A549 (cell line): Measurements from ENCODE around the gene ARF1. TPM values are rescaled to one million over a fixed set of nuclear protein-coding genes. Genes with fewer than 3 reads are reported as not detected.
A peak's percentile ranks its signal among the peaks of the same experiment; 100 is the strongest.

Source experiments
- ATAC-seq, 2 experiments: fragments of 200-7000 bp in 1 of 2; fragments of >200 bp in 1 of 2; cut with Nextera tagmentation in 1 of 2; cut with Tn5 transposase in 1 of 2; 3 replicates each; pipeline versions ENCODE4 v1.8.0 to v1.9.1; 2018 to 2020; ENCODE audit warnings: mild to moderate bottlenecking in 1 of 2, moderate library complexity in 1 of 2
- CTCF ChIA-PET: fragments of 300-600 bp; sonication (Branson Sonifier 250); formaldehyde crosslinking; extraction: SDS; loops from one replicate; lab custom pipeline; 2021; ENCODE audit warnings: antibody characterized with exemption, inconsistent platforms; lab: Yijun Ruan, JAX
- POLR2A ChIA-PET: fragments of 350-600 bp; formaldehyde crosslinking; extraction: SDS; loops from one replicate; lab custom pipeline; 2021; ENCODE audit warnings: antibody characterized with exemption, inconsistent platforms; lab: Yijun Ruan, JAX
- DNase-seq, 2 experiments: peaks; one replicate each; pipeline versions ENCODE4 v3.0.0 to v3.0.0-alpha.2; 2011 to 2016; ENCODE audit warnings: low read depth in 1 of 2, low spot score in 1 of 2
- FAIRE-seq: peaks from 2 replicates; lab custom pipeline; 2011; peaks lifted over from hg19 to GRCh38; lab: Jason Lieb, UNC
- H3K27ac ChIP-seq, 2 experiments: fragments of >200 bp; sonication (Bioruptor Twin); formaldehyde crosslinking; 3 replicates each; pipeline ENCODE4 v1.5.1; 2016 to 2017
- H3K4me1 ChIP-seq: fragments of >200 bp; sonication (Bioruptor Twin); formaldehyde crosslinking; 3 replicates; pipeline ENCODE4 v1.6.1; 2016
- H3K4me2 ChIP-seq: fragments of >200 bp; sonication (Bioruptor Twin); formaldehyde crosslinking; 3 replicates; pipeline ENCODE4 v1.6.1; 2016
- H3K4me3 ChIP-seq: fragments of >200 bp; sonication (Bioruptor Twin); formaldehyde crosslinking; 3 replicates; pipeline ENCODE4 v1.5.1; 2016
- H3K9me3 ChIP-seq: fragments of >200 bp; sonication (Bioruptor Twin); formaldehyde crosslinking; 3 replicates; pipeline ENCODE4 v1.6.1; 2016
- CBX8 ChIP-seq: fragments of 200-600 bp; sonication (generic); IDR thresholded peaks from 2 replicates; pipeline ENCODE4 v1.6.1; 2016
- CEBPB ChIP-seq, 2 experiments: fragments of >200 bp in 1 of 2; sonication (Bioruptor Twin) in 1 of 2; formaldehyde crosslinking in 1 of 2; IDR thresholded peaks; 2 replicates each; pipeline ENCODE4 v1.6.1; 2012 to 2016
- ESRRA ChIP-seq: fragments of 150-350 bp; IDR thresholded peaks from 2 replicates; pipeline ENCODE4 v1.6.1; 2014; ENCODE audit warnings: mild to moderate bottlenecking, low read length, borderline replicate concordance
- FOXS1 ChIP-seq: fragments of 250-450 bp; sonication (Bioruptor Pico); IDR thresholded peaks from 2 replicates; pipeline ENCODE4 v1.5.0; 2020; ENCODE audit warnings: mild to moderate bottlenecking, moderate library complexity
- HDAC2 ChIP-seq: fragments of 200-600 bp; sonication (generic); IDR thresholded peaks from 2 replicates; pipeline ENCODE4 v1.6.1; 2016
- HEYL ChIP-seq: fragments of 250-450 bp; sonication (Bioruptor Pico); IDR thresholded peaks from 2 replicates; pipeline ENCODE4 v1.8.0; 2021; ENCODE audit warnings: mild to moderate bottlenecking, moderate library complexity
- HOXB5 ChIP-seq: fragments of 250-450 bp; sonication (Bioruptor Pico); IDR thresholded peaks from 2 replicates; pipeline ENCODE4 v1.5.0; 2020; ENCODE audit warnings: mild to moderate bottlenecking, moderate library complexity
- JUNB ChIP-seq: fragments of >200 bp; sonication (Bioruptor Twin); formaldehyde crosslinking; IDR thresholded peaks from 2 replicates; pipeline ENCODE4 v1.6.1; 2016
- KDM1A ChIP-seq: fragments of 200-600 bp; sonication (generic); IDR thresholded peaks from 2 replicates; pipeline ENCODE4 v1.6.1; 2016; ENCODE audit warnings: low read depth, mild to moderate bottlenecking
- KDM5A ChIP-seq: fragments of 200-600 bp; sonication (generic); IDR thresholded peaks from 2 replicates; pipeline ENCODE4 v1.6.1; 2016; ENCODE audit warnings: antibody characterized with exemption, mild to moderate bottlenecking
- MYC ChIP-seq: IDR thresholded peaks from 2 replicates; pipeline ENCODE4 v1.6.1; 2012; ENCODE audit warnings: mild to moderate bottlenecking, inconsistent platforms, low read length, improper control_type of control experiment, borderline replicate concordance
- NR3C1 ChIP-seq: fragments of >200 bp; sonication (Bioruptor Twin); formaldehyde crosslinking; IDR thresholded peaks from 3 replicates; pipeline ENCODE4 v1.6.1; 2017
- POLR2A ChIP-seq: IDR thresholded peaks from 2 replicates; pipeline ENCODE4 v1.6.1; 2012; ENCODE audit warnings: mild to moderate bottlenecking, low read length
- RAD21 ChIP-seq, 2 experiments: fragments of >200 bp in 1 of 2; sonication (Bioruptor Twin) in 1 of 2; formaldehyde crosslinking in 1 of 2; IDR thresholded peaks in 1 of 2; conservative IDR thresholded peaks in 1 of 2; 2 replicates in 1 of 2; 3 replicates in 1 of 2; pipeline ENCODE4 v1.6.1; 2012 to 2018; ENCODE audit warnings: inconsistent platforms in 1 of 2
- RCOR1 ChIP-seq: fragments of 150-350 bp; IDR thresholded peaks from 2 replicates; pipeline ENCODE4 v1.6.1; 2014; ENCODE audit warnings: antibody characterized with exemption, low read length, low read depth
- TP53 ChIP-seq: fragments of 250-450 bp; sonication (Bioruptor Pico); IDR thresholded peaks from 2 replicates; pipeline ENCODE4 v1.5.0; 2021; ENCODE audit warnings: mild to moderate bottlenecking, moderate library complexity
- ZC3H11A ChIP-seq: fragments of 450-650 bp; IDR thresholded peaks from 2 replicates; pipeline ENCODE4 v1.6.1; 2014; ENCODE audit warnings: antibody characterized with exemption, mild to moderate bottlenecking
- ZNF302 ChIP-seq: fragments of 250-450 bp; sonication (Bioruptor Pico); IDR thresholded peaks from 2 replicates; pipeline ENCODE4 v1.9.0; 2021; ENCODE audit warnings: inconsistent platforms, mild to moderate bottlenecking, moderate library complexity
- ZSCAN20 ChIP-seq: fragments of 250-450 bp; sonication (Bioruptor Pico); IDR thresholded peaks from 2 replicates; pipeline ENCODE4 v1.8.0; 2022; ENCODE audit warnings: mild to moderate bottlenecking, moderate library complexity
- WGBS: methylation state at CpG from one replicate; pipeline ENCODE4 v1.1.6; 2017; ENCODE audit errors: missing lambda C conversion rate; 5-methylcytosine and 5-hydroxymethylcytosine counted together
- polyA plus RNA-seq, 4 experiments: library from polyadenylated mRNA; depleted of rRNA in 3 of 4; stranded (reverse); fragments of >200 nt; fragmentation: RNase III in 1 of 4; extraction: RNeasy Plus Mini Kit Qiagen cat#74134 plus additional on column Dnase treatment in 1 of 4; gene quantifications; 2 replicates in 3 of 4; 3 replicates in 1 of 4; pipeline ENCODE4 v1.2.3, GENCODE V29; 2011 to 2017
- TF ChIP-seq, protein P1 (sequence below): IDR thresholded peaks from 2 replicates; pipeline ENCODE4 v1.6.1; 2012
- TF ChIP-seq, protein P2 (sequence below): fragments of 250-450 bp; sonication (Bioruptor Pico); IDR thresholded peaks from 2 replicates; pipeline ENCODE4 v1.5.0; 2021; ENCODE audit warnings: mild to moderate bottlenecking, moderate library complexity, borderline replicate concordance
- TF ChIP-seq, protein P3 (sequence below): fragments of 150-350 bp; IDR thresholded peaks from 2 replicates; pipeline ENCODE4 v1.6.1; 2014; ENCODE audit warnings: low read depth, mild to moderate bottlenecking, low read length
- TF ChIP-seq, protein P4 (sequence below): fragments of >200 bp; sonication (Bioruptor Twin); formaldehyde crosslinking; IDR thresholded peaks from 3 replicates; pipeline ENCODE4 v1.6.1; 2016
- TF ChIP-seq, protein P5 (sequence below): IDR thresholded peaks from 2 replicates; pipeline ENCODE4 v1.6.1; 2012
- TF ChIP-seq, protein P6 (sequence below): fragments of 450-650 bp; IDR thresholded peaks from 2 replicates; pipeline ENCODE4 v1.6.1; 2014; ENCODE audit warnings: antibody characterized with exemption

The ARF1 gene
- polyA plus RNA-seq, 2 of the 4 experiments (the other 2 are of a cell fraction), result 297 to 376 TPM

DNA sequence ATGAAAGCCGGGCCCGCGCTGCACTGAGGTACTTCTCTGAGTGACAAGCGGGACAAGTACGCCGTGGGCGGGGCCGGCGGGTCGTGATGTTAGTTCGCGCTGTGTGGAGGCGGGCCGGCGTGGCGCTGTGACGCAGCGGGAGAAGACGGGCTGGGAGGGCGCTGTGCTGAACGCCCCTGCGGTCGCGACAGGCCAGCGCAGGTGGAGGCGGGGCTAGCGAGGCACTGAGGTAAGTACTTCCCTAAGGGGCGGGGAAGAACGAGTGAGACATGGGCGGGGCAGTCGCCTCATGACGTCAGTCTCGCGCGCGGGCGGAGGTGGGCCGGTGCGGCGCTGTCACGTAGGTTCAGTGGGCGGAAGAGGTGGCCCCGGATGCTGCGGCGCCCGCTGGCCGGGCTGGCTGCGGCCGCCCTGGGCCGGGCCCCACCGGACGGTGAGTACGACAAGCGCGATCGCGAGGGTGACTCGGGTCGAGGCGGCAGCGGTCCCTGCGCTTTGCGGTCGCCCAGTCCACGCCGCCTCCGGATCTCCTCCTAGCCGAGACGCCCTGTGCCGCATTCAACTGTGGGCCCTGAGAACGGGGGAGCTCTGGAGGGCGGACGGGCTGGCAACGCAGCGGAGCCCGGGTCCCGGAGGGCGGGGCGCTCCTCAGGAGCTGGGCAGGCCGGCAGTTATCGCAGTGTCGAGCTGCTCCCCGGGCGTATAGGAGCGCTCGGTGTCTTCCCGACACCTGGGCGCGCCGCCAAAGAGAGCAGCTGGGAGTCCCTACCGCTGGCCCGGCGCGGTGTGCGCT is 57.6 kb downstream of the ARF1 start, which contains the start of gene GUK1 (continued):
- 0 out of 2 replicates have a peak, but pooled peaks have one; percentile 54 for TF ChIP-seq KDM5A
- TF ChIP-seq, protein P1, sequence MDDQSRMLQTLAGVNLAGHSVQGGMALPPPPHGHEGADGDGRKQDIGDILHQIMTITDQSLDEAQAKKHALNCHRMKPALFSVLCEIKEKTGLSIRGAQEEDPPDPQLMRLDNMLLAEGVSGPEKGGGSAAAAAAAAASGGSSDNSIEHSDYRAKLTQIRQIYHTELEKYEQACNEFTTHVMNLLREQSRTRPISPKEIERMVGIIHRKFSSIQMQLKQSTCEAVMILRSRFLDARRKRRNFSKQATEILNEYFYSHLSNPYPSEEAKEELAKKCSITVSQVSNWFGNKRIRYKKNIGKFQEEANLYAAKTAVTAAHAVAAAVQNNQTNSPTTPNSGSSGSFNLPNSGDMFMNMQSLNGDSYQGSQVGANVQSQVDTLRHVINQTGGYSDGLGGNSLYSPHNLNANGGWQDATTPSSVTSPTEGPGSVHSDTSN, result peak; percentile 83
- TF ChIP-seq HEYL, result no peak
- TF ChIP-seq, protein P2, sequence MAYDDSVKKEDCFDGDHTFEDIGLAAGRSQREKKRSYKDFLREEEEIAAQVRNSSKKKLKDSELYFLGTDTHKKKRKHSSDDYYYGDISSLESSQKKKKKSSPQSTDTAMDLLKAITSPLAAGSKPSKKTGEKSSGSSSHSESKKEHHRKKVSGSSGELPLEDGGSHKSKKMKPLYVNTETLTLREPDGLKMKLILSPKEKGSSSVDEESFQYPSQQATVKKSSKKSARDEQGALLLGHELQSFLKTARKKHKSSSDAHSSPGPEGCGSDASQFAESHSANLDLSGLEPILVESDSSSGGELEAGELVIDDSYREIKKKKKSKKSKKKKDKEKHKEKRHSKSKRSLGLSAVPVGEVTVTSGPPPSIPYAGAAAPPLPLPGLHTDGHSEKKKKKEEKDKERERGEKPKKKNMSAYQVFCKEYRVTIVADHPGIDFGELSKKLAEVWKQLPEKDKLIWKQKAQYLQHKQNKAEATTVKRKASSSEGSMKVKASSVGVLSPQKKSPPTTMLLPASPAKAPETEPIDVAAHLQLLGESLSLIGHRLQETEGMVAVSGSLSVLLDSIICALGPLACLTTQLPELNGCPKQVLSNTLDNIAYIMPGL (CRISPR knock-in tag), result no peak; the same call in 1 of the 2 replicates
- no peak for TF ChIP-seq FOXS1 (CRISPR knock-in tag)
- 0 out of 2 replicates have a peak, but pooled peaks have one; percentile 19 for TF ChIP-seq MYC
- TF ChIP-seq TP53 (CRISPR knock-in tag), result no peak
- TF ChIP-seq JUNB, result no peak
- TF ChIP-seq HOXB5, result no peak
- TF ChIP-seq CEBPB (IDR thresholded peaks at IDR 0.05), result no peak

DNA sequence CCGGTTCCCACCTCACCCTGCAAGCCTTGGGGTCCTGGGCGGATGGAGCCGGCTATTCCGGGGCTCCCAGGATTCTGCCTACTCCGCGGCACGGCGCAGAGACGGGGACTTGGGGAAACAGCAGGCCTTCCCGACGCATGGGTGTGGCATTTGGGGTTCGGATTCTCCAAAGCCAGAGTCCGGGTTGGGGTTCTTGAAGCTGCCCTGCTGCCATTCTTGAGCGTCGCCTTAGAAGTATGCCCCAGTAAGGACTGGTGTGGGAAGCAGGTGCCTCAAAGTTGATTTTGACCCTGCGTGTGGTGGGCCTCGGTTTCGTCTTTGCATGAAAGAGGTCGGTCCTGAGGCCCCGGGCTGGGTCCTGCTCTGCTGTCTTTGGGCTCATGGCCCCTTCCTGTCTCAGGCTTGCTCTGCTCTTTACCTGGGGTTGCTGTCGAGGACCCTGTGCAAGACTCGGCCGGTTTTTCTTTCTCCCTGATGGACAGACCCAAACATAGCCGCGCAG is 58.3 kb downstream of the ARF1 start:
- H3K4me2 ChIP-seq, result peak overlapping the region; percentile 95
- FAIRE-seq (no peak), DNase-seq (no peak), ATAC-seq (no peak)
- H3K4me3 ChIP-seq, result peak overlapping the region; percentile 85
- H3K4me1 ChIP-seq, result peaks cover 14% of the 10 kb centered on the region
- peak overlapping the region; percentile 83 to 94 for H3K27ac ChIP-seq
- TF ChIP-seq HDAC2 (no peak), KDM1A (no peak), TP53 (CRISPR knock-in tag) (no peak), RCOR1 (no peak), ZNF302 (no peak), FOXS1 (CRISPR knock-in tag) (no peak), KDM5A (no peak), RAD21 (conservative IDR thresholded peaks at IDR 0.05 in 1 of 2, IDR thresholded peaks at IDR 0.05 in 1 of 2) (no peak), POLR2A (no peak), ZSCAN20 (CRISPR knock-in tag) (no peak), ZC3H11A (no peak), CBX8 (no peak), ESRRA (no peak), NR3C1 (no peak), MYC (no peak)
- TF ChIP-seq, protein P3, sequence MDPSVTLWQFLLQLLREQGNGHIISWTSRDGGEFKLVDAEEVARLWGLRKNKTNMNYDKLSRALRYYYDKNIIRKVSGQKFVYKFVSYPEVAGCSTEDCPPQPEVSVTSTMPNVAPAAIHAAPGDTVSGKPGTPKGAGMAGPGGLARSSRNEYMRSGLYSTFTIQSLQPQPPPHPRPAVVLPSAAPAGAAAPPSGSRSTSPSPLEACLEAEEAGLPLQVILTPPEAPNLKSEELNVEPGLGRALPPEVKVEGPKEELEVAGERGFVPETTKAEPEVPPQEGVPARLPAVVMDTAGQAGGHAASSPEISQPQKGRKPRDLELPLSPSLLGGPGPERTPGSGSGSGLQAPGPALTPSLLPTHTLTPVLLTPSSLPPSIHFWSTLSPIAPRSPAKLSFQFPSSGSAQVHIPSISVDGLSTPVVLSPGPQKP, result no peak
- TF ChIP-seq, protein P4, sequence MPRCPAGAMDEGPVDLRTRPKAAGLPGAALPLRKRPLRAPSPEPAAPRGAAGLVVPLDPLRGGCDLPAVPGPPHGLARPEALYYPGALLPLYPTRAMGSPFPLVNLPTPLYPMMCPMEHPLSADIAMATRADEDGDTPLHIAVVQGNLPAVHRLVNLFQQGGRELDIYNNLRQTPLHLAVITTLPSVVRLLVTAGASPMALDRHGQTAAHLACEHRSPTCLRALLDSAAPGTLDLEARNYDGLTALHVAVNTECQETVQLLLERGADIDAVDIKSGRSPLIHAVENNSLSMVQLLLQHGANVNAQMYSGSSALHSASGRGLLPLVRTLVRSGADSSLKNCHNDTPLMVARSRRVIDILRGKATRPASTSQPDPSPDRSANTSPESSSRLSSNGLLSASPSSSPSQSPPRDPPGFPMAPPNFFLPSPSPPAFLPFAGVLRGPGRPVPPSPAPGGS, result no peak
- TF ChIP-seq, protein P5, sequence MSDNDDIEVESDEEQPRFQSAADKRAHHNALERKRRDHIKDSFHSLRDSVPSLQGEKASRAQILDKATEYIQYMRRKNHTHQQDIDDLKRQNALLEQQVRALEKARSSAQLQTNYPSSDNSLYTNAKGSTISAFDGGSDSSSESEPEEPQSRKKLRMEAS, result no peak
- TF ChIP-seq, protein P6, sequence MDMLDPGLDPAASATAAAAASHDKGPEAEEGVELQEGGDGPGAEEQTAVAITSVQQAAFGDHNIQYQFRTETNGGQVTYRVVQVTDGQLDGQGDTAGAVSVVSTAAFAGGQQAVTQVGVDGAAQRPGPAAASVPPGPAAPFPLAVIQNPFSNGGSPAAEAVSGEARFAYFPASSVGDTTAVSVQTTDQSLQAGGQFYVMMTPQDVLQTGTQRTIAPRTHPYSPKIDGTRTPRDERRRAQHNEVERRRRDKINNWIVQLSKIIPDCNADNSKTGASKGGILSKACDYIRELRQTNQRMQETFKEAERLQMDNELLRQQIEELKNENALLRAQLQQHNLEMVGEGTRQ, result no peak
- ChIA-PET POLR2A (interaction anchor here (0.8 to 1.3 kb wide), 2 partner anchors 25 to 31 kb away, joined by 3 to 19 read pairs; partner anchors contain the start of genes IBA57 and MRPL55), CTCF (interaction anchor here (0.7 to 2.4 kb wide), 3 partner anchors 10 to 355 kb away, joined by 3 to 8 read pairs (median 5); no protein-coding TSS in a partner anchor)
- H3K9me3 ChIP-seq, result no peaks in the 10 kb centered on the region
- WGBS, result 27% methylated on average over 13 of the region's 25 CpGs
